ENCODE data around the gene FRMD4A.

DNA sequence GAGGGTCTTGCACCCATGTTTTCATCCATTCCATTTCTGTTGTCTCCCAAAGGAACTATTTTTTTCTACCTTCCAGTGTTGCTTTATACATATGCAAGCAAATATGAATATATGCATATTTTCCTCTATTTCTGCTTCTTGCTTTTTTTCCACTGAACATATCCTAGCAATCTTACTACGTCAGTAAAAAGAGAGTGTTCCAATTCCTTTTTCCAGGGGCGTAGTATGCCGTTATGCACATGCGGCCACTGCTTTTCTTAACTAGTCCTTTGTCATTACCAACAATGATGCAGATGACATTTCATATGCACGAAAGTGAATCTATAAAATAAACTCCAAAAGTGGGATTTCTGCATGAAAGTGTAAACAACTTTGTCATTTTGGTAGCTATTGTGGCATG is 40.2 kb upstream of the FRMD4A start:
- TF ChIP-seq, protein P1, sequence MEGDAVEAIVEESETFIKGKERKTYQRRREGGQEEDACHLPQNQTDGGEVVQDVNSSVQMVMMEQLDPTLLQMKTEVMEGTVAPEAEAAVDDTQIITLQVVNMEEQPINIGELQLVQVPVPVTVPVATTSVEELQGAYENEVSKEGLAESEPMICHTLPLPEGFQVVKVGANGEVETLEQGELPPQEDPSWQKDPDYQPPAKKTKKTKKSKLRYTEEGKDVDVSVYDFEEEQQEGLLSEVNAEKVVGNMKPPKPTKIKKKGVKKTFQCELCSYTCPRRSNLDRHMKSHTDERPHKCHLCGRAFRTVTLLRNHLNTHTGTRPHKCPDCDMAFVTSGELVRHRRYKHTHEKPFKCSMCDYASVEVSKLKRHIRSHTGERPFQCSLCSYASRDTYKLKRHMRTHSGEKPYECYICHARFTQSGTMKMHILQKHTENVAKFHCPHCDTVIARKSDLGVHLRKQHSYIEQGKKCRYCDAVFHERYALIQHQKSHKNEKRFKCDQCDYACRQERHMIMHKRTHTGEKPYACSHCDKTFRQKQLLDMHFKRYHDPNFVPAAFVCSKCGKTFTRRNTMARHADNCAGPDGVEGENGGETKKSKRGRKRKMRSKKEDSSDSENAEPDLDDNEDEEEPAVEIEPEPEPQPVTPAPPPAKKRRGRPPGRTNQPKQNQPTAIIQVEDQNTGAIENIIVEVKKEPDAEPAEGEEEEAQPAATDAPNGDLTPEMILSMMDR (IDR thresholded peaks at IDR 0.05 in 4 of 5, conservative IDR thresholded peaks at IDR 0.05 in 1 of 5): no peak
- no peak for TF ChIP-seq POLR2A (IDR thresholded peaks at IDR 0.05)
